Keratinocyte (primary cell): ENCODE measurements around the gene TRIM63. TPM values are rescaled to one million over a fixed set of nuclear protein-coding genes. Genes with fewer than 3 reads are reported as not detected.

Experiments used
- DNase-seq: peaks from one replicate; pipeline ENCODE4 v3.0.0-alpha.2; 2011; ENCODE audit warnings: low read depth, missing footprints, low spot score
- FAIRE-seq: peaks from 2 replicates; lab custom pipeline; 2011; peaks lifted over from hg19 to GRCh38; lab: Jason Lieb, UNC
- H2AFZ ChIP-seq: 2 replicates; pipeline ENCODE4 v1.6.0; 2012; ENCODE audit warnings: low read length, control low read depth, inconsistent platforms; ENCODE audit not compliant: control insufficient read depth
- H3K27ac ChIP-seq: 2 replicates; pipeline ENCODE4 v1.5.1; 2011; ENCODE audit warnings: low read length; ENCODE audit not compliant: control insufficient read depth, insufficient read depth
- H3K27me3 ChIP-seq: 3 replicates; pipeline ENCODE4 v1.6.0; 2011; ENCODE audit warnings: low read length; ENCODE audit not compliant: control insufficient read depth, insufficient read depth; ENCODE audit errors: extremely low read depth
- H3K36me3 ChIP-seq, 2 experiments: 2 replicates in 1 of 2; 3 replicates in 1 of 2; pipeline ENCODE4 v1.5.1; 2011; ENCODE audit warnings: low read length in 2 of 2, mild to moderate bottlenecking in 1 of 2; ENCODE audit not compliant: control insufficient read depth in 2 of 2, insufficient read depth in 2 of 2; ENCODE audit errors: extremely low read depth in 1 of 2
- H3K4me1 ChIP-seq: 3 replicates; pipeline ENCODE4 v1.5.1; 2011; ENCODE audit warnings: low read length; ENCODE audit not compliant: control insufficient read depth, insufficient read depth; ENCODE audit errors: extremely low read depth
- H3K4me2 ChIP-seq: 3 replicates; pipeline ENCODE4 v1.6.0; 2011; ENCODE audit warnings: low read depth, low read length; ENCODE audit not compliant: control insufficient read depth, insufficient read depth; ENCODE audit errors: extremely low read depth
- H3K4me3 ChIP-seq, 3 experiments: fragments of 200-600 bp in 1 of 3; sonication (generic) in 1 of 3; 2 replicates in 2 of 3; 3 replicates in 1 of 3; pipeline ENCODE4 v1.5.1; 2011 to 2016; ENCODE audit warnings: low read length in 3 of 3, mild to moderate bottlenecking in 3 of 3, control low read depth in 2 of 3, inconsistent platforms in 1 of 3, low read depth in 1 of 3, mixed read lengths in 1 of 3, mixed run types in 1 of 3, moderate library complexity in 1 of 3; ENCODE audit not compliant: control insufficient read depth in 2 of 3, insufficient read depth in 2 of 3; ENCODE audit errors: extremely low read depth in 1 of 3
- H3K79me2 ChIP-seq: 2 replicates; pipeline ENCODE4 v1.6.0; 2012; ENCODE audit warnings: low read length; ENCODE audit not compliant: control insufficient read depth, insufficient read depth
- H3K9ac ChIP-seq: 3 replicates; pipeline ENCODE4 v1.6.0; 2011; ENCODE audit warnings: low read length; ENCODE audit not compliant: control insufficient read depth, insufficient read depth; ENCODE audit errors: extremely low read depth
- H3K9me1 ChIP-seq: 3 replicates; pipeline ENCODE4 v1.6.0; 2011; ENCODE audit warnings: low read length; ENCODE audit not compliant: control insufficient read depth, insufficient read depth; ENCODE audit errors: extremely low read depth
- H3K9me3 ChIP-seq: 2 replicates; pipeline ENCODE4 v1.5.1; 2012; ENCODE audit warnings: low read depth, low read length; ENCODE audit not compliant: control insufficient read depth
- H4K20me1 ChIP-seq: 3 replicates; pipeline ENCODE4 v1.6.0; 2011; ENCODE audit warnings: low read length; ENCODE audit not compliant: control insufficient read depth, insufficient read depth; ENCODE audit errors: extremely low read depth
- CTCF ChIP-seq, 3 experiments: IDR thresholded peaks in 1 of 3; conservative IDR thresholded peaks in 1 of 3; optimal IDR thresholded peaks in 1 of 3; 2 replicates in 2 of 3; 3 replicates in 1 of 3; pipeline versions ENCODE3 to v1.5.1; 2011; ENCODE audit warnings: low read length in 3 of 3, mild to moderate bottlenecking in 3 of 3, moderate library complexity in 2 of 3, control low read depth in 1 of 3, inconsistent platforms in 1 of 3; ENCODE audit not compliant: insufficient read depth in 2 of 3; ENCODE audit errors: extremely low read depth in 1 of 3
- EZH2 ChIP-seq: IDR thresholded peaks from one replicate; pipeline ENCODE4 v1.6.1; 2012; ENCODE audit warnings: inconsistent platforms, mild to moderate bottlenecking, low read length, moderate library complexity
- dilution Hi-C: fragments of 300-500 bp; cut with MboI; formaldehyde crosslinking; loops from one replicate; pipeline ENCODE4 v1.7.0; 2020; ENCODE audit warnings: low sequenced_read_pairs; ENCODE audit not compliant: extremely low pct_ligation_motif_present
- polyA plus RNA-seq, 5 experiments: library from polyadenylated mRNA; depleted of rRNA in 3 of 5; stranded (reverse) in 3 of 5; stranded (forward) in 1 of 5; unstranded in 1 of 5; fragments of >200 nt; gene quantifications; 1 replicate in 1 of 5; 2 replicates in 3 of 5; 3 replicates in 1 of 5; pipeline versions ENCODE4 v1.2.1 to v1.2.3, GENCODE V29; 2011 to 2012; ENCODE audit warnings: missing spikeins in 2 of 5, low read depth in 1 of 5, low replicate concordance in 1 of 5

The TRIM63 gene
- polyA plus RNA-seq, 1 donor (not counting 4 experiments of a cell fraction or from before 2014, with no cell fraction given) = not detected

GRCh38 chr1:26060832-26061574, 6.4 kb downstream of the TRIM63 start:
- no peaks in the 10 kb centered on the region for H3K9me1 ChIP-seq
- H3K27ac ChIP-seq = no peak overlapping the region
- no peaks in the 10 kb centered on the region for H3K36me3 ChIP-seq
- TF ChIP-seq EZH2 (no peak), CTCF (optimal IDR thresholded peaks at IDR 0.05 in 1 of 3, IDR thresholded peaks at IDR 0.05 in 1 of 3, conservative IDR thresholded peaks at IDR 0.05 in 1 of 3; ENCODE audit: extremely low read depth in 1 of 3, insufficient read depth in 2 of 3, low read length in 3 of 3) (no peak)
- H3K9me3 ChIP-seq = no peaks in the 10 kb centered on the region
- no peak overlapping the region for H3K4me2 ChIP-seq
- H4K20me1 ChIP-seq = no peaks in the 10 kb centered on the region
- no peak for DNase-seq
- no peak for FAIRE-seq
- no peak overlapping the region for H2AFZ ChIP-seq
- H3K9ac ChIP-seq = no peak overlapping the region
- H3K4me1 ChIP-seq = no peaks in the 10 kb centered on the region
- H3K79me2 ChIP-seq = no peaks in the 10 kb centered on the region
- dilution Hi-C loops = no loop called here
- peaks cover 12% of the 10 kb centered on the region for H3K27me3 ChIP-seq
- no peak overlapping the region for H3K4me3 ChIP-seq

DNA sequence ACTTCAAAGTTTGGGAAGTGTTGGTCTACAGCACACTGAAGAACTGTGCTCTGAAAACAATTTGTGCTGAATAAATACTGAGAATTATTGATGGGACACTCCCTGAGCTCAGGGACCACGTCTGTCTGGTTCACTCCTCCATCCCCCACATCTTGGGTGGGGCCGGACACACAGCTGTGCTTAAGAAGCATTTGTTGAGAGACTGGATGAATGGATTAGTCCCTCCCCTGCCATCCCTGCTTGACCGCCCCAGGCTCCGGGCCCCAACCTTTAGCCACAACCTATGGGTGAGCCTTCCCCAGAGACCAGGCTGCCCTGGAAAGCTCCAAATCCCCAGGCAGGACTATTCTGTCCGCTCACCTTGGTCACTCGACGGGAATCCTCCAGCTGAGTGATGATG, 7.5 kb downstream of the TRIM63 start:
- Histone ChIP-seq H4K20me1 (no peaks in the 10 kb centered on the region), H3K9me3 (no peaks in the 10 kb centered on the region), H3K9me1 (no peaks in the 10 kb centered on the region), H3K79me2 (no peaks in the 10 kb centered on the region), H3K4me3 (no peak overlapping the region), H3K9ac (no peak overlapping the region), H3K36me3 (no peaks in the 10 kb centered on the region), H3K4me1 (no peaks in the 10 kb centered on the region), H2AFZ (no peak overlapping the region), H3K27ac (no peak overlapping the region), H3K27me3 (peaks cover 16% of the 10 kb centered on the region), H3K4me2 (no peak overlapping the region)
- no peak for DNase-seq
- no peak for TF ChIP-seq CTCF (optimal IDR thresholded peaks at IDR 0.05 in 1 of 3, IDR thresholded peaks at IDR 0.05 in 1 of 3, conservative IDR thresholded peaks at IDR 0.05 in 1 of 3; ENCODE audit: extremely low read depth in 1 of 3, insufficient read depth in 2 of 3, low read length in 3 of 3)
- TF ChIP-seq EZH2 = no peak
- dilution Hi-C loops = no loop called here
- no peak for FAIRE-seq
